HepG2 (cell line): Measurements from ENCODE around the gene KDM6B. TPM values are rescaled to one million over a fixed set of nuclear protein-coding genes. Genes with fewer than 3 reads are reported as not detected.

Experiments used
- CREB1 ChIP-seq, 2 experiments: fragments of 450-650 bp in 1 of 2; IDR thresholded peaks; 2 replicates each; pipeline ENCODE4 v1.6.1; 2016 to 2017; ENCODE audit warnings: control low read depth in 1 of 2, mild to moderate bottlenecking in 1 of 2, missing compliant biosample characterization in 1 of 2, missing genetic modification characterization in 1 of 2
- ESRRA ChIP-seq: sonication (generic); formaldehyde crosslinking; IDR thresholded peaks from 2 replicates; pipeline ENCODE4 v1.5.1; 2020; ENCODE audit warnings: mild to moderate bottlenecking, low read depth, missing genetic modification reagents
- GABPA ChIP-seq, 2 experiments: IDR thresholded peaks; 2 replicates each; pipeline ENCODE4 v1.6.1; 2011 to 2016; ENCODE audit warnings: low read depth in 2 of 2, low read length in 1 of 2, missing biosample characterization in 1 of 2, missing genetic modification characterization in 1 of 2
- GABPB1 ChIP-seq: IDR thresholded peaks from 2 replicates; pipeline ENCODE4 v1.6.1; 2016; ENCODE audit warnings: mild to moderate bottlenecking, missing genetic modification reagents, moderate library complexity, missing compliant biosample characterization
- MTA1 ChIP-seq: sonication (generic); formaldehyde crosslinking; IDR thresholded peaks from 2 replicates; pipeline ENCODE4 v1.4.0; 2020; ENCODE audit warnings: missing genetic modification reagents, mild to moderate bottlenecking, borderline replicate concordance
- NFE2 ChIP-seq: sonication (generic); formaldehyde crosslinking; IDR thresholded peaks from 2 replicates; pipeline ENCODE4 v1.4.0; 2020; ENCODE audit warnings: missing genetic modification reagents
- NFYC ChIP-seq: IDR thresholded peaks from 2 replicates; pipeline ENCODE4 v1.6.1; 2016; ENCODE audit warnings: missing genetic modification reagents, missing compliant biosample characterization
- PPARG ChIP-seq: conservative IDR thresholded peaks from 2 replicates; pipeline ENCODE4 v1.6.1; 2016; ENCODE audit warnings: missing biosample characterization, missing genetic modification reagents
- RFX3 ChIP-seq: IDR thresholded peaks from 2 replicates; pipeline ENCODE4 v1.6.1; 2016; ENCODE audit warnings: missing biosample characterization, missing genetic modification reagents
- SAP130 ChIP-seq: IDR thresholded peaks from 2 replicates; pipeline ENCODE4 v1.6.1; 2016; ENCODE audit warnings: low read depth
- SIN3A ChIP-seq: IDR thresholded peaks from 2 replicates; pipeline ENCODE4 v1.6.1; 2011; ENCODE audit warnings: low read depth, mild to moderate bottlenecking, control low read depth, low read length, borderline replicate concordance
- SP1 ChIP-seq, 2 experiments: fragments of 450-650 bp in 1 of 2; sonication (generic) in 1 of 2; formaldehyde crosslinking in 1 of 2; IDR thresholded peaks; 2 replicates each; pipeline versions ENCODE4 v1.4.0 to v1.6.1; 2016 to 2020; ENCODE audit warnings: missing genetic modification reagents in 1 of 2
- ZNF558 ChIP-seq: sonication (generic); formaldehyde crosslinking; IDR thresholded peaks from 2 replicates; pipeline ENCODE4 v1.9.0; 2022; ENCODE audit warnings: mild to moderate bottlenecking, missing genetic modification reagents, borderline replicate concordance
- polyA plus RNA-seq, 8 experiments: library from polyadenylated mRNA; depleted of rRNA in 3 of 8; stranded (reverse) in 7 of 8; unstranded in 1 of 8; fragments of >200 nt; fragmentation: Illumina TruSeq in 4 of 8; extraction: Trizol in 4 of 8; gene quantifications; 2 replicates each; pipeline versions ENCODE4 v1.2.1 to v1.2.3, GENCODE V29; 2011 to 2016; ENCODE audit warnings: low read depth in 4 of 8, missing spikeins in 1 of 8, mixed read lengths in 1 of 8; ENCODE audit not compliant: insufficient read depth in 1 of 8
- total RNA-seq, 5 experiments: library from RNA; depleted of rRNA; stranded (reverse); fragments of >200 nt; fragmentation: Illumina TruSeq; extraction: Trizol; gene quantifications; 2 replicates each; pipeline ENCODE4 v1.2.3, GENCODE V29; 2016; ENCODE audit warnings: low read depth in 1 of 5
- TF ChIP-seq, protein P1 (sequence below): sonication (generic); formaldehyde crosslinking; IDR thresholded peaks from 2 replicates; pipeline ENCODE4 v1.4.0; 2020; ENCODE audit warnings: missing genetic modification reagents
- TF ChIP-seq, protein P2 (sequence below): sonication (generic); formaldehyde crosslinking; IDR thresholded peaks from 2 replicates; pipeline ENCODE4 v1.5.0; 2020; ENCODE audit warnings: mild to moderate bottlenecking, missing genetic modification reagents, borderline replicate concordance
- TF ChIP-seq, protein P3 (sequence below): sonication (generic); formaldehyde crosslinking; IDR thresholded peaks from 2 replicates; pipeline ENCODE4 v1.4.0; 2020; ENCODE audit warnings: missing genetic modification reagents

Gene KDM6B
- total and polyA plus RNA-seq, 2 of the 13 experiments (the other 11 are each of a cell fraction or from before 2014, with no cell fraction given): 1.3 to 2.1 TPM

DNA sequence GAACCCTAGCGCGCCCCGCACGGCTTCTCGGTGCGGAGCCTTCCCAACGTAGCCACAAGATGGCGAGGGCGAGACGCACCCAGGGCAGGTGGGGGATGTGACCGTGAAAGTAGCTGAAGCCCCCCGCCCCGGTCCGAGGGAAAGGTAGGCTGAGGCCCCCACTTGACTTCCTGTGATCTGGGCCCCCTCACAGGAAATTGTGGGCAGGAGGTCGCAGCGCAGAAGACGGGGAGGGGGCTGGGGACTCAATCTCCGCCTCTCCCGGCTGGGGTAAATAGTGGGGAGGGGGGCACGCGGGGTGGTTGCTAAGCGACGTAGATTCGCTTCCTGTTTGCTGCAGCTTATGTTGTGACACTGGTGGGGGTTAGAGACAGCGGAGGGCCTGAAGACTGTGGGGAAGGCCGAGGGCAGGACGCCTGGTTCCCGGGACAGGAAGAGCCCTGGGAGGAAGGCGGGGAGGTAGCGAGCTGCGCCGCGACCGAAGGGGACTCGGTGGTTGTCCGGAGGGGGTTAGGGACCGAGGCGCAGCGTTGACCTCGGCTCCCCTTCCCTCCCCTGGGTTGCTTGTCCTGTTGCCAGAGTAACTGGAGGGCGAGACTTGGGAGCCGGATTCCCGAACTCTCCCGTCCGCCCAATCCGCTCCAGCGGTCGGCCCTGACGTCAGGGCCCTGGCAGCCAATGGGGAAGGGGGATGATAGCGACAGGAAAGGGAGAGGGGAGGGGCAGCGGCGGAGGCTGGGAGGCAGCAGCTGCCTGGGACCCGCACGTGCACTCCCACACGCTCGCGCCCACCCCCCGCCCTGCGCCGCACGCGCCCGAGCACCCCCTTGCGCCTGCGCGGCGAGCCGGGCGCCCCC is 1.2 kb downstream of the KDM6B start (continued):
- TF ChIP-seq SIN3A: peak; percentile 79
- TF ChIP-seq GABPB1: peak; percentile 69
- TF ChIP-seq CREB1 (IDR thresholded peaks at IDR 0.05): peak; percentile 88
- TF ChIP-seq CREB1 (CRISPR knock-in tag; IDR thresholded peaks at IDR 0.05): peak; percentile 90
- TF ChIP-seq MTA1 (CRISPR knock-in tag): peak; percentile 67; the same call in 1 of the 2 replicates
- TF ChIP-seq, protein P1, sequence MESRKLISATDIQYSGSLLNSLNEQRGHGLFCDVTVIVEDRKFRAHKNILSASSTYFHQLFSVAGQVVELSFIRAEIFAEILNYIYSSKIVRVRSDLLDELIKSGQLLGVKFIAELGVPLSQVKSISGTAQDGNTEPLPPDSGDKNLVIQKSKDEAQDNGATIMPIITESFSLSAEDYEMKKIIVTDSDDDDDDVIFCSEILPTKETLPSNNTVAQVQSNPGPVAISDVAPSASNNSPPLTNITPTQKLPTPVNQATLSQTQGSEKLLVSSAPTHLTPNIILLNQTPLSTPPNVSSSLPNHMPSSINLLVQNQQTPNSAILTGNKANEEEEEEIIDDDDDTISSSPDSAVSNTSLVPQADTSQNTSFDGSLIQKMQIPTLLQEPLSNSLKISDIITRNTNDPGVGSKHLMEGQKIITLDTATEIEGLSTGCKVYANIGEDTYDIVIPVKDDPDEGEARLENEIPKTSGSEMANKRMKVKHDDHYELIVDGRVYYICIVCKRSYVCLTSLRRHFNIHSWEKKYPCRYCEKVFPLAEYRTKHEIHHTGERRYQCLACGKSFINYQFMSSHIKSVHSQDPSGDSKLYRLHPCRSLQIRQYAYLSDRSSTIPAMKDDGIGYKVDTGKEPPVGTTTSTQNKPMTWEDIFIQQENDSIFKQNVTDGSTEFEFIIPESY (CRISPR knock-in tag): peak; percentile 40; the same call in 1 of the 2 replicates
- TF ChIP-seq PPARG (CRISPR knock-in tag): no peak
- no peak for TF ChIP-seq NFE2 (CRISPR knock-in tag)
- peak; percentile 86 for TF ChIP-seq NFYC (CRISPR knock-in tag)
- peak; percentile 64; the same call in 1 of the 2 replicates for TF ChIP-seq ZNF558 (CRISPR knock-in tag)
- TF ChIP-seq GABPA (IDR thresholded peaks at IDR 0.05; ENCODE audit: low read depth, low read length): peak; percentile 27; the same call in 1 of the 2 replicates
- peak; percentile 42; the same call in 1 of the 2 replicates for TF ChIP-seq GABPA (CRISPR knock-in tag; IDR thresholded peaks at IDR 0.05; ENCODE audit: low read depth)
- TF ChIP-seq ESRRA (CRISPR knock-in tag): 0 out of 2 replicates have a peak, but pooled peaks have one; percentile 37
- TF ChIP-seq, protein P2, sequence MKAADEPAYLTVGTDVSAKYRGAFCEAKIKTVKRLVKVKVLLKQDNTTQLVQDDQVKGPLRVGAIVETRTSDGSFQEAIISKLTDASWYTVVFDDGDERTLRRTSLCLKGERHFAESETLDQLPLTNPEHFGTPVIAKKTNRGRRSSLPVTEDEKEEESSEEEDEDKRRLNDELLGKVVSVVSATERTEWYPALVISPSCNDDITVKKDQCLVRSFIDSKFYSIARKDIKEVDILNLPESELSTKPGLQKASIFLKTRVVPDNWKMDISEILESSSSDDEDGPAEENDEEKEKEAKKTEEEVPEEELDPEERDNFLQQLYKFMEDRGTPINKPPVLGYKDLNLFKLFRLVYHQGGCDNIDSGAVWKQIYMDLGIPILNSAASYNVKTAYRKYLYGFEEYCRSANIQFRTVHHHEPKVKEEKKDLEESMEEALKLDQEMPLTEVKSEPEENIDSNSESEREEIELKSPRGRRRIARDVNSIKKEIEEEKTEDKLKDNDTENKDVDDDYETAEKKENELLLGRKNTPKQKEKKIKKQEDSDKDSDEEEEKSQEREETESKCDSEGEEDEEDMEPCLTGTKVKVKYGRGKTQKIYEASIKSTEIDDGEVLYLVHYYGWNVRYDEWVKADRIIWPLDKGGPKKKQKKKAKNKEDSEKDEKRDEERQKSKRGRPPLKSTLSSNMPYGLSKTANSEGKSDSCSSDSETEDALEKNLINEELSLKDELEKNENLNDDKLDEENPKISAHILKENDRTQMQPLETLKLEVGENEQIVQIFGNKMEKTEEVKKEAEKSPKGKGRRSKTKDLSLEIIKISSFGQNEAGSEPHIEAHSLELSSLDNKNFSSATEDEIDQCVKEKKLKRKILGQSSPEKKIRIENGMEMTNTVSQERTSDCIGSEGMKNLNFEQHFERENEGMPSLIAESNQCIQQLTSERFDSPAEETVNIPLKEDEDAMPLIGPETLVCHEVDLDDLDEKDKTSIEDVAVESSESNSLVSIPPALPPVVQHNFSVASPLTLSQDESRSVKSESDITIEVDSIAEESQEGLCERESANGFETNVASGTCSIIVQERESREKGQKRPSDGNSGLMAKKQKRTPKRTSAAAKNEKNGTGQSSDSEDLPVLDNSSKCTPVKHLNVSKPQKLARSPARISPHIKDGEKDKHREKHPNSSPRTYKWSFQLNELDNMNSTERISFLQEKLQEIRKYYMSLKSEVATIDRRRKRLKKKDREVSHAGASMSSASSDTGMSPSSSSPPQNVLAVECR (CRISPR knock-in tag): peak; percentile 79
- peak; percentile 93 for TF ChIP-seq SAP130 (CRISPR knock-in tag)
- TF ChIP-seq, protein P3, sequence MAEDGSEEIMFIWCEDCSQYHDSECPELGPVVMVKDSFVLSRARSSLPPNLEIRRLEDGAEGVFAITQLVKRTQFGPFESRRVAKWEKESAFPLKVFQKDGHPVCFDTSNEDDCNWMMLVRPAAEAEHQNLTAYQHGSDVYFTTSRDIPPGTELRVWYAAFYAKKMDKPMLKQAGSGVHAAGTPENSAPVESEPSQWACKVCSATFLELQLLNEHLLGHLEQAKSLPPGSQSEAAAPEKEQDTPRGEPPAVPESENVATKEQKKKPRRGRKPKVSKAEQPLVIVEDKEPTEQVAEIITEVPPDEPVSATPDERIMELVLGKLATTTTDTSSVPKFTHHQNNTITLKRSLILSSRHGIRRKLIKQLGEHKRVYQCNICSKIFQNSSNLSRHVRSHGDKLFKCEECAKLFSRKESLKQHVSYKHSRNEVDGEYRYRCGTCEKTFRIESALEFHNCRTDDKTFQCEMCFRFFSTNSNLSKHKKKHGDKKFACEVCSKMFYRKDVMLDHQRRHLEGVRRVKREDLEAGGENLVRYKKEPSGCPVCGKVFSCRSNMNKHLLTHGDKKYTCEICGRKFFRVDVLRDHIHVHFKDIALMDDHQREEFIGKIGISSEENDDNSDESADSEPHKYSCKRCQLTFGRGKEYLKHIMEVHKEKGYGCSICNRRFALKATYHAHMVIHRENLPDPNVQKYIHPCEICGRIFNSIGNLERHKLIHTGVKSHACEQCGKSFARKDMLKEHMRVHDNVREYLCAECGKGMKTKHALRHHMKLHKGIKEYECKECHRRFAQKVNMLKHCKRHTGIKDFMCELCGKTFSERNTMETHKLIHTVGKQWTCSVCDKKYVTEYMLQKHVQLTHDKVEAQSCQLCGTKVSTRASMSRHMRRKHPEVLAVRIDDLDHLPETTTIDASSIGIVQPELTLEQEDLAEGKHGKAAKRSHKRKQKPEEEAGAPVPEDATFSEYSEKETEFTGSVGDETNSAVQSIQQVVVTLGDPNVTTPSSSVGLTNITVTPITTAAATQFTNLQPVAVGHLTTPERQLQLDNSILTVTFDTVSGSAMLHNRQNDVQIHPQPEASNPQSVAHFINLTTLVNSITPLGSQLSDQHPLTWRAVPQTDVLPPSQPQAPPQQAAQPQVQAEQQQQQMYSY (CRISPR knock-in tag): peak; percentile 76; the same call in 1 of the 2 replicates
- TF ChIP-seq RFX3 (CRISPR knock-in tag): peak; percentile 80
- no peak for TF ChIP-seq SP1 (IDR thresholded peaks at IDR 0.05)
- TF ChIP-seq SP1 (CRISPR knock-in tag; IDR thresholded peaks at IDR 0.05): 0 out of 2 replicates have a peak, but pooled peaks have one; percentile 33
